ENCODE results near the gene HBM.
"Not testable (repeated sequence)": the region's sequence is repeated elsewhere in the genome, so short reads cannot be mapped to it uniquely, and the experiment has no call there.

HBM gene

DNA sequence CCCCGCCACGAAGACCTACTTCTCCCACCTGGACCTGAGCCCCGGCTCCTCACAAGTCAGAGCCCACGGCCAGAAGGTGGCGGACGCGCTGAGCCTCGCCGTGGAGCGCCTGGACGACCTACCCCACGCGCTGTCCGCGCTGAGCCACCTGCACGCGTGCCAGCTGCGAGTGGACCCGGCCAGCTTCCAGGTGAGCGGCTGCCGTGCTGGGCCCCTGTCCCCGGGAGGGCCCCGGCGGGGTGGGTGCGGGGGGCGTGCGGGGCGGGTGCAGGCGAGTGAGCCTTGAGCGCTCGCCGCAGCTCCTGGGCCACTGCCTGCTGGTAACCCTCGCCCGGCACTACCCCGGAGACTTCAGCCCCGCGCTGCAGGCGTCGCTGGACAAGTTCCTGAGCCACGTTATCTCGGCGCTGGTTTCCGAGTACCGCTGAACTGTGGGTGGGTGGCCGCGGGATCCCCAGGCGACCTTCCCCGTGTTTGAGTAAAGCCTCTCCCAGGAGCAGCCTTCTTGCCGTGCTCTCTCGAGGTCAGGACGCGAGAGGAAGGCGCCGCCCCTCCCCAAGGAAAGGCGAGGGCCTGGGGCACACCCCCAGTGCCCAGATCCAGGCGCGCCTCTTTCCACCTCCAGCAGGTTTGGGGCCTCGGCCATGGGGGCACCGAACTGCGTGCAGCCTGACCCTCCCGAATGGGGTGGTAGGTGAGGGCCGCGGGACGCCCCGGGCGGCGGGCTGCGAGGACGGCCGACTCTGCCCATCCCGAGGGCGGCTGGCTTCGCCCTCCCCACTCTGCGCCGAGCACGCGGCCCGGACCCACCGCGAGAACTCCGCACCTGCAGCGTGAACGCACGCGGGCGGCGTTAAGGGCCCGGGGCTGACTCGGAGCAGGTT is 15.1 kb downstream of the HBM start:
- Mint-ChIP-seq H3K27ac (no peak overlapping the region), H3K4me1 (ENCODE audit: low read depth) (peaks cover 13% of the 10 kb centered on the region), H3K4me3 (peak overlapping the region; percentile 25), H3K27me3 (peaks cover 30% of the 10 kb centered on the region), H3K9me3 (no peaks in the 10 kb centered on the region), H3K36me3 (ENCODE audit: low read depth) (peaks cover 19% of the 10 kb centered on the region)
- no peak for DNase-seq

DNA sequence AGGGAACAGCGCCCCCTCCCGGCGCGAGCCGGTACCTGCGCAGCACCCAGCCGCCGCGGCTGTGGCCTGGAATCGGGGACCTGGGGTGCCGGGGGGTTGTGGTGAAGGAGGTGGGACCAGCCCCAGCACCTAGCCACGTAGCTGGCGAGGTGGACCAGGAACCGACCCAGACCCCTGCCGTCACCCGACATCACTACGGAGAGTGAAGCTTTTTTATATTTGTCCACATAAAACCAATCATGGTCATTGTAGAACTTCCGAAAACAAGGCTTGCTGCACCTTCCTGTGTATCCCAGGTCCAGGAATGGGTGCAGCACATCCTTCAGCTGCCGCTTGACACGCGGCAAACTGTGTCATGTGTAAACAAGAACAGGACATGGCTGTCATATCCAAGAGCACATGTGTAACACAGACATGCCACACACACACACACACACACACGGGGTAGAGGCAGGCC is 15.8 kb downstream of the HBM start:
- Mint-ChIP-seq H3K27me3 (peaks cover 28% of the 10 kb centered on the region), H3K9me3 (no peaks in the 10 kb centered on the region), H3K4me3 (no peak overlapping the region), H3K36me3 (ENCODE audit: low read depth) (peaks cover 19% of the 10 kb centered on the region), H3K4me1 (ENCODE audit: low read depth) (peaks cover 12% of the 10 kb centered on the region), H3K27ac (no peak overlapping the region)
- DNase-seq, result peak; percentile 93

DNA sequence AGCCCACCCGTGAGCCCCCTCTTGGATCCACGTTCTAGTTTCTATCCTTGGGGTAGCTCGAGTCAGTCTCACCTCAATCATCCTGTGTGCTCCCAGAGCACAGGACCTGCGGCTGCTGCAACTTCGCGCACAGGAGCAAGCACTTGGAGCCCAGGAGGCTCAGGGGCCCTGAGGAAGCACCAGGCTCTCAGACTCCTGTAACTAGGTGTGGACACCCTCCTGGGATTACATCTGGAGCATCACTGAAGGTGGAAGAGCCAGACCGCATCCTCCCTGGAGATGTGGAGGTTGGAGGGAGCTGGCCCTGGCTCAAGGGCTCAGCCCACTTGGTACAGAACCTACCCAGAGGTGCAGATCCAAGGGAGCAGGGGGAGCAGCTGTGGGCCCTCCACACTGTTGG is 17.2 kb downstream of the HBM start:
- Mint-ChIP-seq H3K4me3 (no peak overlapping the region), H3K36me3 (ENCODE audit: low read depth) (peaks cover 27% of the 10 kb centered on the region), H3K27me3 (peaks cover 18% of the 10 kb centered on the region), H3K9me3 (no peaks in the 10 kb centered on the region), H3K4me1 (ENCODE audit: low read depth) (peaks cover 7% of the 10 kb centered on the region), H3K27ac (no peak overlapping the region)
- no peak for DNase-seq

DNA sequence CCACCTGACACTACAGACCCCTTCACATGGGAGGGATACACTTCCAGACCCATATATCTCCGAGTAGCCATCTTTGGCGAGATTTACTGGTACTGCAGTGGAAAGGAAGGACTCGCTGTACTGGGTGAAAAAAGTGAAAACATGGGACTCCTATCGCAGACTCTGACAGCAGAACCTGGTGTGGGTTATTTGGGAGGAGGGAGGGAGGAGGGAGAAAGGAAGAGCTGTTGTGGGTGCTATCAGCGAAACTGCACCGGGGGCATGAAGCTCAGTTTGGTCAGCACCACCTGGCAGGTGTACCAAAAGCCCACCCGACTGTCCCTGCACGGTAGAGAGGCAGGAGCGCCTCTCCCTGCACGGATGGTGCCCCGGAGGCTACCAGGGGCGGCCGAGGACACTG is 19.4 kb downstream of the HBM start:
- H3K4me3 Mint-ChIP-seq, result no peak overlapping the region
- no peak for DNase-seq
- H3K9me3 Mint-ChIP-seq, result no peaks in the 10 kb centered on the region
- H3K27me3 Mint-ChIP-seq, result no peaks in the 10 kb centered on the region
- H3K4me1 Mint-ChIP-seq (ENCODE audit: low read depth), result peaks cover 8% of the 10 kb centered on the region
- H3K27ac Mint-ChIP-seq, result no peak overlapping the region
- H3K36me3 Mint-ChIP-seq (ENCODE audit: low read depth), result peaks cover 47% of the 10 kb centered on the region

DNA sequence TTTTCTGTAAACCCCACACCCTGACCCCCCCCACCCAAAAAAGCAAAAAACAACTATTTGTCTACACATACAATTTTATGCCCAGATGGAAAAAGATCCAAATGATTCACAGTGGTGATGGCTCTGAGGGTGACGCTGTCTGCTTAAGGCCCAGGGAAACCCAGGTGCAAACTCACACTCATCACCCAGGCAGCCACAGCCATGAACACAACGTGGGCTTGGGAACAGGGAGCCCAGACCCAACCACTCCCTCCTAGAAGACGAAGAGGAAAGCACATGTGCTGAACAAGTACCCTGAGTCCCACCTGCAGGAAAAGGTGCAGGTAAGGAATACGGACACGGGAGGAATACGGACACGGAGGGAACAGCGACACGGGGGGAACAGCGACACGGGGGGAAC is 19.9 kb downstream of the HBM start:
- H3K36me3 Mint-ChIP-seq (ENCODE audit: low read depth), result peaks cover 52% of the 10 kb centered on the region
- no peak for DNase-seq
- no peaks in the 10 kb centered on the region for H3K27me3 Mint-ChIP-seq
- H3K27ac Mint-ChIP-seq, result no peak overlapping the region
- peaks cover 8% of the 10 kb centered on the region for H3K4me1 Mint-ChIP-seq (ENCODE audit: low read depth)
- H3K4me3 Mint-ChIP-seq, result no peak overlapping the region
- H3K9me3 Mint-ChIP-seq, result no peaks in the 10 kb centered on the region

DNA sequence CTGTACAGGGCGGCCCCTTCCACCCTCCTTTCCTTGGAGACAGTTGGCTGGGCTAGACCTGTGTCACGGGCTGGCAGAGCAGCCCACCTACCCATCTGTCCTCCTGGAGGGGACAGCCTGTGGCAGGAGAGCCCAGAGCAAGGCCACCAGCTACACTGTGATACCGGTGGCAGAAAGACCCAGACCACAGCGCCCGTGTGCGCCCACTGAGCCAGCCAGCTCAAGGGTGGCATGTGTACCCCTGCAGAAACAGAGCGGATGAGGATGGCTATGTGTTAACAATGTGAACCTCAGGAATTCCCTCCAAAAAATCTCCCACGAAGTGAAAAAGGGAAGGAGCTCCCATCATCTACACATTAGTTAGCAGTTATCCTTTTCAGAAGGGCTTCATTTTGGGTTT is 21.6 kb downstream of the HBM start:
- no peaks in the 10 kb centered on the region for H3K9me3 Mint-ChIP-seq
- H3K27ac Mint-ChIP-seq, result no peak overlapping the region
- no peak for DNase-seq
- H3K36me3 Mint-ChIP-seq (ENCODE audit: low read depth), result peaks cover 68% of the 10 kb centered on the region
- H3K27me3 Mint-ChIP-seq, result no peaks in the 10 kb centered on the region
- H3K4me3 Mint-ChIP-seq, result no peak overlapping the region
- H3K4me1 Mint-ChIP-seq (ENCODE audit: low read depth), result peaks cover 6% of the 10 kb centered on the region

DNA sequence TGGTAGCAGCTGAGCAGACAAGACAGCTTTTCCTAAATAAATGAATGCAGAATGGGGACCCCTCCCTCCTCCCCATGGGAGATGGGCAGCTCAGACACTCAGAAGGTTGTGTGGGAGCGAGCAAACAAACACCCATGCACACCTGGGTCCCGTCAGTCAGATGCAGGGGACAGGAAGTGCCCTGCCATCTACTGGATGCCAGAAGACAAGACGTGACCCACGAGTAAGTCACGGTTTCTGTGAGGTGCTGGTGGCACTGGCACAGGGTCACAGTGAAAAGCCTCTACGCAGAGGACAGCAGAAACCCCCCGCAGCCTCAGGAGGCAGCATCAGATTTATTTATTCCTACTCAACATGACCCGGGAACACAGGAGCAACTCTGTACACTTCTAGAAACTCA is 22.9 kb downstream of the HBM start:
- no peak overlapping the region for H3K4me3 Mint-ChIP-seq
- no peaks in the 10 kb centered on the region for H3K27me3 Mint-ChIP-seq
- H3K4me1 Mint-ChIP-seq (ENCODE audit: low read depth), result peaks cover 6% of the 10 kb centered on the region
- peaks cover 78% of the 10 kb centered on the region for H3K36me3 Mint-ChIP-seq (ENCODE audit: low read depth)
- H3K27ac Mint-ChIP-seq, result peak overlapping the region; percentile 71
- H3K9me3 Mint-ChIP-seq, result no peaks in the 10 kb centered on the region
- DNase-seq, result no peak

DNA sequence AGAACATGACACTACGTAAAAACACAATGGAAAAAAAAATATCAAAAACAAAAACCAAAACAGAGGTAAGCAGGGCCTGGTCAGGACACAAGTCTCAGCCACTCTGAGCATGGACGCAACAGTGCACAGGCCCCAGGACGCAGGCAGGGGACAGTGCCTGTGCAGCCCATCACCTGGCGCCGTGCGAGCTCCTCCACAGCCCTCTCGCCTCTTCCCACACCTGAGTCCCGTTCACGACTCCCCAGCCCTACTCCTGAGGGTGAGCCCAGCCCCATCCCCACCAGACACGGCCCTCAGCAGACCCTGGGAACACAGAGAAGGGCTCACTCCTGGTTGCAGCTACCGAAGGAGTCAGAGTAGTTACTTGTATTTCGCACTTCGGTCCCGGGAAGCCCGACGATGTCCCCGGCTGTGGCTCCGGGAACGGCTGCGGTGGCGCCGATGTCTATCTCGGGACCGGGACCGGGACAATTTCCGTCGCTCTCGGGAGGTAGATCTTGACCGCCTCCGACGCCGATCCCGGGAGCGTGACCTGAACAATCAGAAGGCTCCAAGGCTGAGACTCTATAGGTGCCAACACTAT is 23.9 kb downstream of the HBM start:
- no peaks in the 10 kb centered on the region for H3K27me3 Mint-ChIP-seq
- H3K4me3 Mint-ChIP-seq, result no peak overlapping the region
- DNase-seq, result no peak
- peaks cover 82% of the 10 kb centered on the region for H3K36me3 Mint-ChIP-seq (ENCODE audit: low read depth)
- no peak overlapping the region for H3K27ac Mint-ChIP-seq
- peaks cover 6% of the 10 kb centered on the region for H3K4me1 Mint-ChIP-seq (ENCODE audit: low read depth)
- no peaks in the 10 kb centered on the region for H3K9me3 Mint-ChIP-seq

DNA sequence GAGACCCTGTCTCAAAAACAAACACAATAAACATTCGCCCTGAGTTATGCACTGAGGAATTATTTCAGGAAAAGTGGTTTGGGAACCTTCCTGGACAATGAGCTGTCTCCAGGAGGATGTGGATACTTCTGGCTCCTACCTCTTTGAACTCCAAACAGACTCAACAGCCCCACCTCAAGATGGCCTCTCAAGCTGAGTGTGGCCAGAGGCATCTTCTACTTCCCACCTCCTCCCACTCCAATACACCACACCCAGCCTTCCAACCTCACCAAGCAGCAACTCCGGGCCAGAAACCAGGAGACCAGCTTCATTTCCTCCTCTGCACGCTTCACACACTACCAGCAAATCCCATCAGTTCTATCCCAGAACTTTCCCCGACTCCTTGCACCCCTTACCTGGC is 26.1 kb downstream of the HBM start:
- H3K27ac Mint-ChIP-seq, result peak overlapping the region; percentile 63
- H3K4me3 Mint-ChIP-seq, result no peak overlapping the region
- peaks cover 92% of the 10 kb centered on the region for H3K36me3 Mint-ChIP-seq (ENCODE audit: low read depth)
- H3K9me3 Mint-ChIP-seq, result no peaks in the 10 kb centered on the region
- H3K4me1 Mint-ChIP-seq (ENCODE audit: low read depth), result peaks cover 6% of the 10 kb centered on the region
- H3K27me3 Mint-ChIP-seq, result no peaks in the 10 kb centered on the region
- no peak for DNase-seq

DNA sequence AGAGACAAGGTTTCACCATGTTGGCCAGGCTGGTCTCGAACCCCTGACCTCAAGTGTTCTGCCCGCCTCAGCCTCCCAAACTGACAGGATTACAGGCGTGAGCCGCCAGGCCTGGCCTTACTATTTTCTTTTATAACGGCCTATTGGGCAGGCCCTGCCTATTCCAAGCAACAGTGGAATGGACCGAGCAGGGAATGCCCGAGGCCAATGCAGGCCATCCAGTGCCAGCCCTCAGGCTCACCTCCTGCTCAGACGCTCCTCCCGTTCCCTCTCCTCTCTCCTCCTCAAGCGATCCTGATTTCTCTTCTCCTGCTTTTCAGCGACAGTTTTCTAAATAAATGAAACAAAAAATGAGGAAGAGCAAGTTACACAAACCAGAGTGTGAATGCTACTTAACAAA is 26.9 kb downstream of the HBM start:
- Mint-ChIP-seq H3K36me3 (ENCODE audit: low read depth) (peaks cover 91% of the 10 kb centered on the region), H3K9me3 (no peaks in the 10 kb centered on the region), H3K4me1 (ENCODE audit: low read depth) (peaks cover 6% of the 10 kb centered on the region), H3K27me3 (no peaks in the 10 kb centered on the region), H3K4me3 (no peak overlapping the region), H3K27ac (no peak overlapping the region)
- DNase-seq, result no peak

DNA sequence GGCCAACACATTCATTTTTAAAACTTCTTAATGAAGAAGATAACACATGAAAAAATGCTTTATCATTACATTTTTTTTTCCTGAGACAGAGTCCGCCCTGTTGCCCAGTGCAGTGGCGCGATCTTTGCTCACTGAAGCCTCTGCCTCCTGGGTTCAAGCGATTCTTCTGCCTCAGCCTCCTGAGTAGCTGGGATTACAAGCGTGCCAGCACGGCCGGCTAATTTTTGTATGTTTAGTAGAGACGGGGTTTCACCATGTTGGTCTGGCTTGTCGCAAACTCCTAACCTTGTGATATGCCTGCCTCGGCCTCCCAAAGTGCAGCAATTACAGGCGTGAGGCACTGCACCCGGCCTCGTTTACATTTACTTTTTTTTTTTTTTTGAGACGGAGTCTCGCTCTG is 27.7 kb downstream of the HBM start:
- H3K36me3 Mint-ChIP-seq (ENCODE audit: low read depth), result peaks cover 94% of the 10 kb centered on the region
- no peaks in the 10 kb centered on the region for H3K9me3 Mint-ChIP-seq
- DNase-seq, result no peak
- no peaks in the 10 kb centered on the region for H3K27me3 Mint-ChIP-seq
- no peak overlapping the region for H3K27ac Mint-ChIP-seq
- no peak overlapping the region for H3K4me3 Mint-ChIP-seq
- H3K4me1 Mint-ChIP-seq (ENCODE audit: low read depth), result peaks cover 6% of the 10 kb centered on the region

DNA sequence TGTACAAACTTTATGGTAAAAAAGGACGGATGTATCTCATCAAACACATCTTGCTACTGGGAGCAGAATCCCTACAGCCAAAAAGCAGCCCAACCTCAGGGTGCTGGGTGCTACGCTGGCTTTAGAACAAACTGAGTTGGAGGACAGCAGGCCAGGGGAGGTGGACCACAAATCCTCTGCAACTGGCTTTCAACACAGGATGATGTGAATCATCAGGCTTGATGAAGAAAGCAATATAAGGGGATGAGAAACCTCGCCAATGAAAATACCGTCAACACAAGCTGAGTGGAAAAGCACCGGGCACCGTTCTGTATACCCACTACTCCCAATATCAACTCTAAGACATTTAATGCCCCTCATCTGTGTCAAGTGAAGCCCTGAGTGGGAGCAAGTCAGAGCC is 28.7 kb downstream of the HBM start:
- Mint-ChIP-seq H3K36me3 (ENCODE audit: low read depth) (peaks cover 94% of the 10 kb centered on the region), H3K27me3 (no peaks in the 10 kb centered on the region), H3K4me1 (ENCODE audit: low read depth) (no peaks in the 10 kb centered on the region), H3K9me3 (no peaks in the 10 kb centered on the region), H3K27ac (peak overlapping the region; percentile 4), H3K4me3 (no peak overlapping the region)
- DNase-seq, result no peak

DNA sequence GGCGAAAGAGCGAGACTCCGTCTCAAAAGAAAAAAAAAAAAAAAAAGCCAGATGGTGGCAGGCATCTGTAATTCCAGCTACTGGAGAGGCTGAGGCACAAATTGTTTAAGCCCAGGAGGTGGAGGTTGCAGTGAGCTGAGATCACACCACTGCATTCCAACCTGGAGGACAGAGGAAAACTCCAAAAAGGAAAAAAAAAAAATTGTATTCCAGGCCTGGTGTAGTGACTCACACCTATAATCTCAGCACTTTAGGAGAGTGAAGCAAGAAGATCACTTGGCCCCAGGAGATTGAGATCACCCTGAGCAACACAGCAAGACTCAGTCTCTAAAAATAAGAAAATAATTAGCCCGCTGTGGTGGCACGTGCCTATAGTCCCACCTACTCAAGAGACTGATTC is 34.6 kb downstream of the HBM start:
- no peak for DNase-seq
- H3K27me3 Mint-ChIP-seq, result no peaks in the 10 kb centered on the region
- no peak overlapping the region for H3K27ac Mint-ChIP-seq
- H3K36me3 Mint-ChIP-seq (ENCODE audit: low read depth), result peaks cover 85% of the 10 kb centered on the region
- H3K4me1 Mint-ChIP-seq (ENCODE audit: low read depth), result peaks cover 1% of the 10 kb centered on the region
- no peaks in the 10 kb centered on the region for H3K9me3 Mint-ChIP-seq
- no peak overlapping the region for H3K4me3 Mint-ChIP-seq

DNA sequence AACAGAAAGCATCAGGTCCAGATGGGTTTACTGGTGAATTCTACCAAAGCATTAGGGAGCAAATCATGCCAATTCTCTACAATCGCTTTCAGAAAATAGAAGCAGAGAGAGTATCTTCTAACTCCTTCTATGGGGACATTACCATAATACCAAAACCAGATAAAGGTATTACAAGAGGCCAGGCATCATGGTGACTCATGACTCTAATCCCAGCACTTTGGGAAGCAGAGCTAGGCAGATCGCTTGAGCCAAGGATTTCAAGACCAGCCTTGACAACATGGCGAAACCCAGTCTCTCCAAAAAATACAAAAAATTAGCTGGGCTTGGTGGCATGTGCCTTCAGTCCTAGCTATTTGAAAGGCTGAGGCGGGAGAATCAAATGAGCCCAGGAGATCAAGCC is 37.5 kb downstream of the HBM start:
- no peak for DNase-seq
- Mint-ChIP-seq H3K4me1 (ENCODE audit: low read depth) (peaks cover 7% of the 10 kb centered on the region), H3K4me3 (no peak overlapping the region), H3K9me3 (no peaks in the 10 kb centered on the region), H3K27me3 (no peaks in the 10 kb centered on the region), H3K27ac (peak overlapping the region; percentile 29), H3K36me3 (ENCODE audit: low read depth) (peaks cover 86% of the 10 kb centered on the region)

DNA sequence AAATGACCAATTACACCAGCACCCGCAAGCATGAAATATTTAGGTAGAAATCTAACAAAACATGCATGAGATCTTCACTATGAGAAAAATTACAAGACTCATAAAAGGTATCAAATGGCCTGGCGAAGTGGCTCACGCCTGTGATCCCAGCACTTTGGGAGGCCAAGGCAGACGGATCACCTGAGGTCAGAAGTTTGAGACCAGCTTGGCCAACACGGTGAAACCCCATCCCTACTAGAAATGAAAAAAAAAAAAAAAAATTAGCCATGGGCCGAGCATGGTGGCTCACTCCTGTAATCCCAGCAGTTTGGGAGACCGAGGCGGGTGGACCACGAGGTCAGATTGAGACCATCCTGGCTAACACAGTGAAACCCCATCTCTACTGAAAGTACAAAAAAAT is 38.3 kb downstream of the HBM start:
- H3K27ac Mint-ChIP-seq; DNase-seq; H3K27me3 Mint-ChIP-seq; H3K4me3 Mint-ChIP-seq; H3K9me3 Mint-ChIP-seq; H3K4me1 Mint-ChIP-seq (ENCODE audit: low read depth): not testable (repeated sequence)
- H3K36me3 Mint-ChIP-seq (ENCODE audit: low read depth), result peaks cover 86% of the 10 kb centered on the region
